Peyer's patch (tissue), 4 donors: ENCODE results near the gene MC1R.

Experiments
- CTCF ChIP-seq, 6 experiments: fragments of 450-650 bp in 4 of 6; fragments of 200-600 bp in 2 of 6; sonication (generic) in 1 of 6; IDR thresholded peaks; one replicate each; pipeline ENCODE4 v1.5.1; 2017 to 2019; ENCODE audit warnings: antibody characterized with exemption in 6 of 6, mild to moderate bottlenecking in 3 of 6, moderate library complexity in 1 of 6
- POLR2A ChIP-seq, 2 donors: fragments of 450-650 bp; IDR thresholded peaks; one replicate each; pipeline ENCODE4 v1.5.1; 2017; ENCODE audit warnings: antibody characterized with exemption in 2 of 2, mild to moderate bottlenecking in 2 of 2, moderate library complexity in 2 of 2

GRCh38 chr16:89919535-89920406 lies 1.1 kb downstream of the MC1R start:
- TF ChIP-seq CTCF (IDR thresholded peaks at IDR 0.05) = no peak
- no peak for TF ChIP-seq POLR2A (IDR thresholded peaks at IDR 0.05)
